ENCODE results near the gene MBP. TPM values are rescaled to one million over a fixed set of nuclear protein-coding genes. Genes with fewer than 3 reads are reported as not detected.

MBP gene
- total and polyA plus RNA-seq, 2 of the 4 experiments (the other 2 are of a cell fraction): 0.72 to 0.90 TPM

DNA sequence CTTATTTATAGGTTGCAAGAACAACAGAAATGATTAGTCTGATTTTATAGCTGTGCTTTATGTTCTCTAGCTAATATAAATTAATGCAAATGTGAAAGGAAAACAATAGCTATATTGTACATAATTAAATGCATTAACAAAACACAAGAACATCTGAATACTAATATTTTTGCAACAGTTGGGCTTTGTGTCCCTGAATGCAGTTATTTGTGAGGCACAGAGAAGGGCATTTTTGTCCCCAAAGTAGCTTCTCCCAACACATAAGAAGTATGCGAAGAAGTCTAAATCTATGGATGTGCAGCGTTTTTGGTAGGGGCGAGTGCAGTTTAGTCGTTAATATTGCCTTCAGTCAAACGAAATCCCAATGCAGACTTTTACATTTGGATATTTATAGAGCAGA lies 110.0 kb downstream of the MBP start:
- Histone ChIP-seq H4K8ac (ENCODE audit: low read depth in 2 of 2, low read length in 2 of 2) (no peak overlapping the region), H3K9me3 (ENCODE audit: control insufficient read depth, insufficient read depth, low read length) (no peaks in the 10 kb centered on the region), H3K4ac (ENCODE audit: low read depth, low read length) (no peak overlapping the region), H3K79me1 (ENCODE audit: low read depth in 1 of 2, low read length in 2 of 2) (no peaks in the 10 kb centered on the region), H2BK15ac (ENCODE audit: low read depth, low read length) (no peak overlapping the region), H3K4me1 (ENCODE audit: control insufficient read depth, insufficient read depth, low read length) (no peaks in the 10 kb centered on the region), H3K14ac (replicated peaks; ENCODE audit: low read depth, low read length) (no peak overlapping the region), H4K5ac (ENCODE audit: low read depth, low read length) (no peak overlapping the region), H2BK120ac (ENCODE audit: low read depth, low read length) (no peak overlapping the region), H2AK9ac (replicated peaks; ENCODE audit: low read depth, low read length, poor library complexity) (no peak overlapping the region), H3K18ac (ENCODE audit: low read depth, low read length) (no peak overlapping the region), H3K27me3 (ENCODE audit: control insufficient read depth, insufficient read depth, low read length) (no peaks in the 10 kb centered on the region), H4K91ac (ENCODE audit: insufficient read depth, low read depth, low read length) (no peak overlapping the region), H2AFZ (replicated peaks; ENCODE audit: low read length, poor library complexity) (no peak overlapping the region), H2BK5ac (ENCODE audit: low read depth, low read length, poor library complexity, severe bottlenecking) (no peak overlapping the region), H2AK5ac (ENCODE audit: low read depth, low read length) (no peak overlapping the region), H4K20me1 (ENCODE audit: insufficient read depth, low read length) (no peaks in the 10 kb centered on the region), H3K27ac (ENCODE audit: insufficient read depth, low read length) (no peak overlapping the region), H3K36me3 (ENCODE audit: control insufficient read depth, insufficient read depth, low read length) (no peaks in the 10 kb centered on the region), H3K23ac (ENCODE audit: low read depth, low read length) (no peak overlapping the region), H3K9me1 (ENCODE audit: insufficient read depth, low read length) (no peaks in the 10 kb centered on the region), H3K56ac (ENCODE audit: extremely low read depth, insufficient read depth, low read length) (no peak overlapping the region), H3K9ac (ENCODE audit: low read depth, low read length) (no peak overlapping the region), H3K4me2 (ENCODE audit: low read depth, low read length) (no peak overlapping the region), H2BK20ac (ENCODE audit: low read depth, low read length) (no peak overlapping the region), H3K4me3 (ENCODE audit: insufficient read depth, low read depth, low read length) (no peak overlapping the region)
- no CpG with 5 or more reads among the region's 5 CpGs for WGBS, 2 experiments (ENCODE audit: extremely low coverage in 2 of 2, insufficient read length in 1 of 2)
- POLR2A ChIA-PET (ENCODE audit: unreplicated experiment): no interaction called here
- TF ChIP-seq CTCF (conservative IDR thresholded peaks at IDR 0.05; ENCODE audit: low read depth, low read length): no peak
- no peak for TF ChIP-seq RAD21 (IDR thresholded peaks at IDR 0.05; ENCODE audit: low read length)
- TF ChIP-seq RCOR1 (IDR thresholded peaks at IDR 0.05; ENCODE audit: insufficient replicate concordance, low read length): no peak
- no peak for TF ChIP-seq CHD1 (IDR thresholded peaks at IDR 0.05; ENCODE audit: low read depth, low read length)
- no peak for TF ChIP-seq MXI1 (IDR thresholded peaks at IDR 0.05; ENCODE audit: borderline replicate concordance, low read depth, low read length)
- no peak for TF ChIP-seq RFX5 (IDR thresholded peaks at IDR 0.05; ENCODE audit: low read depth, low read length)
- TF ChIP-seq POLR2A (IDR thresholded peaks at IDR 0.05; ENCODE audit: low read depth, low read length): no peak
- no peak for TF ChIP-seq BHLHE40 (IDR thresholded peaks at IDR 0.05; ENCODE audit: low read depth, low read length)
- no peak for TF ChIP-seq FOS (IDR thresholded peaks at IDR 0.05; ENCODE audit: low read depth, low read length)
- TF ChIP-seq NFE2L2 (IDR thresholded peaks at IDR 0.05; ENCODE audit: low read depth, low read length): no peak
- TF ChIP-seq CEBPB (IDR thresholded peaks at IDR 0.05; ENCODE audit: low read depth, low read length): no peak
- TF ChIP-seq, protein P1, sequence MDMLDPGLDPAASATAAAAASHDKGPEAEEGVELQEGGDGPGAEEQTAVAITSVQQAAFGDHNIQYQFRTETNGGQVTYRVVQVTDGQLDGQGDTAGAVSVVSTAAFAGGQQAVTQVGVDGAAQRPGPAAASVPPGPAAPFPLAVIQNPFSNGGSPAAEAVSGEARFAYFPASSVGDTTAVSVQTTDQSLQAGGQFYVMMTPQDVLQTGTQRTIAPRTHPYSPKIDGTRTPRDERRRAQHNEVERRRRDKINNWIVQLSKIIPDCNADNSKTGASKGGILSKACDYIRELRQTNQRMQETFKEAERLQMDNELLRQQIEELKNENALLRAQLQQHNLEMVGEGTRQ (IDR thresholded peaks at IDR 0.05; ENCODE audit: low read depth, low read length): no peak
- TF ChIP-seq, protein P2, sequence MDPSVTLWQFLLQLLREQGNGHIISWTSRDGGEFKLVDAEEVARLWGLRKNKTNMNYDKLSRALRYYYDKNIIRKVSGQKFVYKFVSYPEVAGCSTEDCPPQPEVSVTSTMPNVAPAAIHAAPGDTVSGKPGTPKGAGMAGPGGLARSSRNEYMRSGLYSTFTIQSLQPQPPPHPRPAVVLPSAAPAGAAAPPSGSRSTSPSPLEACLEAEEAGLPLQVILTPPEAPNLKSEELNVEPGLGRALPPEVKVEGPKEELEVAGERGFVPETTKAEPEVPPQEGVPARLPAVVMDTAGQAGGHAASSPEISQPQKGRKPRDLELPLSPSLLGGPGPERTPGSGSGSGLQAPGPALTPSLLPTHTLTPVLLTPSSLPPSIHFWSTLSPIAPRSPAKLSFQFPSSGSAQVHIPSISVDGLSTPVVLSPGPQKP (IDR thresholded peaks at IDR 0.05; ENCODE audit: borderline replicate concordance, low read depth, low read length): no peak
- no peak for TF ChIP-seq MAFK (IDR thresholded peaks at IDR 0.05; ENCODE audit: low read depth, low read length)
- TF ChIP-seq MAZ (IDR thresholded peaks at IDR 0.05; ENCODE audit: borderline replicate concordance, low read depth, low read length): no peak
- ATAC-seq (ENCODE audit: low read depth): no peak
- DNase-seq: no peak
- CTCF ChIA-PET: no interaction called here
- dilution Hi-C loops (cut with HindIII; ENCODE audit: low sequenced_read_pairs, unreplicated experiment) (no loop called here), intact Hi-C loops (cut with micrococcal nuclease) (no loop called here), in situ Hi-C loops (cut with MboI; ENCODE audit: low sequenced_read_pairs) (no loop called here)
- no TSS peak for BruUV-seq (replicated peaks)

Measured in IMR-90 (cell line).